ENCODE data around the gene TMEM183A.
A peak's percentile ranks its signal among the peaks of the same experiment; 100 is the strongest.

Gene TMEM183A

DNA sequence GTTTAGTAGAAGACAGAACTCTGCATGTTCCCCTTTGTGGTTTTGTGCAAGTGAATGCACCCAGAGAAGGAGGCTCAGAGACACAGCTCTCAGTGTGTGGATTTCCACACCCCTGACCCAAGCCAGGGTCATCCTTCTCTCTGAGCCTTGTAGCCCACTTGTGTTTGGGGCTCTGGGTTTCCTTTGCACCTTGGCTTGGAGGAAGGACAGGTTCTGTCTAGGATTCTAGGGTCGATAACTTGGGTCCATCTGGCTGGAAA is 51.4 kb downstream of the TMEM183A start:
- Mint-ChIP-seq H3K4me3 (no peak overlapping the region), H3K27ac (peak overlapping the region; percentile 75 to 91 (median 90)), H3K4me1 (peaks cover 70% of the 10 kb centered on the region), H3K36me3 (ENCODE audit: low read depth) (peaks cover 35% of the 10 kb centered on the region), H3K9me3 (no peaks in the 10 kb centered on the region), H3K27me3 (ENCODE audit: low read depth) (no peaks in the 10 kb centered on the region)
- TF ChIP-seq, protein P1, sequence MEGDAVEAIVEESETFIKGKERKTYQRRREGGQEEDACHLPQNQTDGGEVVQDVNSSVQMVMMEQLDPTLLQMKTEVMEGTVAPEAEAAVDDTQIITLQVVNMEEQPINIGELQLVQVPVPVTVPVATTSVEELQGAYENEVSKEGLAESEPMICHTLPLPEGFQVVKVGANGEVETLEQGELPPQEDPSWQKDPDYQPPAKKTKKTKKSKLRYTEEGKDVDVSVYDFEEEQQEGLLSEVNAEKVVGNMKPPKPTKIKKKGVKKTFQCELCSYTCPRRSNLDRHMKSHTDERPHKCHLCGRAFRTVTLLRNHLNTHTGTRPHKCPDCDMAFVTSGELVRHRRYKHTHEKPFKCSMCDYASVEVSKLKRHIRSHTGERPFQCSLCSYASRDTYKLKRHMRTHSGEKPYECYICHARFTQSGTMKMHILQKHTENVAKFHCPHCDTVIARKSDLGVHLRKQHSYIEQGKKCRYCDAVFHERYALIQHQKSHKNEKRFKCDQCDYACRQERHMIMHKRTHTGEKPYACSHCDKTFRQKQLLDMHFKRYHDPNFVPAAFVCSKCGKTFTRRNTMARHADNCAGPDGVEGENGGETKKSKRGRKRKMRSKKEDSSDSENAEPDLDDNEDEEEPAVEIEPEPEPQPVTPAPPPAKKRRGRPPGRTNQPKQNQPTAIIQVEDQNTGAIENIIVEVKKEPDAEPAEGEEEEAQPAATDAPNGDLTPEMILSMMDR (IDR thresholded peaks at IDR 0.05; ENCODE audit: unreplicated experiment in 3 of 3): no peak

DNA sequence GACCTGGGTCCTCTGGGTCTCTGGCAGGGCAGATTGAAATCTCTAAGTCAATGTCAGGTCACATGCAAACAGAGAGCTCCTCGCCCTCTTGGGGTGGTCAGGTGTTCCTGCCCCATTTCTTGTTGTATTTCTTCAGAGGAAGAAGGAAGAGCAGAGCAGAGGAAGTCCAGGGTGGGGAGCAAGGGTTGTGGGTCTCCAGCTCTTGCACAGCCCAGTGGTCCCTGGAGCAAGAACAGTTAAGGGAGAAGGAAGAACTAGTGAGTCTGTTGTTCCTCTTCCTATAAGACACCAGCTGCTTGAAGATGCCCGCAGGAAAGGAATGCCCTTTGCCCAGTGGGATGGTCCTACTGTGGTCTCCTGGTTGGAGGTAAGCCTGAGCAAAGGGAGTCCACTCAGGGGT is 52.3 kb downstream of the TMEM183A start:
- H3K4me1 Mint-ChIP-seq: peaks cover 69% of the 10 kb centered on the region
- H3K4me3 Mint-ChIP-seq: no peak overlapping the region
- H3K36me3 Mint-ChIP-seq (ENCODE audit: low read depth): peaks cover 37% of the 10 kb centered on the region
- H3K27ac Mint-ChIP-seq: peak overlapping the region; percentile 27 to 68 (median 65)
- no peaks in the 10 kb centered on the region for H3K9me3 Mint-ChIP-seq
- H3K27me3 Mint-ChIP-seq (ENCODE audit: low read depth): no peaks in the 10 kb centered on the region
- TF ChIP-seq, protein P1 (IDR thresholded peaks at IDR 0.05; ENCODE audit: unreplicated experiment in 3 of 3): no peak

DNA sequence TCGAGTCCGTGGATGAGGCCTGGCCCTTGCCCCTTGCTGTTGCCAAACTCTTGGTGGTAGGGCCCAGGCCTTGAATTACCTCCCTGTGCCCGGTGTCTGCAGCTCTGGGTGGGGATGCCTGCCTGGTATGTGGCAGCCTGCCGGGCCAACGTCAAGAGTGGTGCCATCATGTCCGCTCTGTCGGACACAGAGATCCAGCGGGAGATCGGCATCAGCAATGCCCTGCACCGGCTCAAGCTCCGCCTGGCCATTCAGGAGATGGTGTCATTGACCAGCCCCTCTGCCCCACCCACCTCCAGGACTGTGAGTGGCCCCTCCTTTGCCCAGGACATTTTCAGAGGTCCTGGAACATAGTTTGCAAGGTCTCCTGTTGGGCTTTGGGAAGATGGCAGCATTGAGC is 52.9 kb downstream of the TMEM183A start:
- H3K4me1 Mint-ChIP-seq: peaks cover 63% of the 10 kb centered on the region
- peaks cover 34% of the 10 kb centered on the region for H3K36me3 Mint-ChIP-seq (ENCODE audit: low read depth)
- no peak overlapping the region for H3K4me3 Mint-ChIP-seq
- peak overlapping the region in 2 of 3 experiments; percentile 27 to 68 for H3K27ac Mint-ChIP-seq
- no peaks in the 10 kb centered on the region for H3K27me3 Mint-ChIP-seq (ENCODE audit: low read depth)
- H3K9me3 Mint-ChIP-seq: no peaks in the 10 kb centered on the region
- TF ChIP-seq, protein P1 (IDR thresholded peaks at IDR 0.05; ENCODE audit: unreplicated experiment in 3 of 3): no peak

DNA sequence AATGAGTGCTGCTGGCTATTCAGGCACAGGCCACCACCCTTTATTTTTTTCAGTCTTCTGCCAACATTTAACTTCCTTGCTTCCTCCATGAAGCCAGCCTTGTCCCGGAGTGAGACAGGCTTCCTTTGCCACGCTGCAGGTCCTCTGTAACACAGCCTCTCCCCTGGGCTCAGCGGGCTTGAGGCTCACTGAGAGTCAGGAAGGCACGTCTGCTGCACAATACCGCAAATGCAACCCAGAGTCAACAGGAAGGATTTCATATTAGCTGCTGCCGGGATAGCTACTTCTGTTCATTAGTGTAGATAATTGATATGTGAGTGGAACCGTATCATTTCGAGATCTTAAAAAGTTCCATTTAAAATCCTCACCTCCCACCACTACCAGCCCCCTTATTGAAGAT is 56.1 kb downstream of the TMEM183A start:
- TF ChIP-seq, protein P1 (IDR thresholded peaks at IDR 0.05; ENCODE audit: unreplicated experiment in 3 of 3): no peak
- Mint-ChIP-seq H3K27me3 (ENCODE audit: low read depth) (peaks cover 3% of the 10 kb centered on the region), H3K4me3 (no peak overlapping the region), H3K9me3 (no peaks in the 10 kb centered on the region), H3K36me3 (ENCODE audit: low read depth) (peaks cover 42% of the 10 kb centered on the region), H3K27ac (peak overlapping the region; percentile 42 to 57 (median 44)), H3K4me1 (peaks cover 66% of the 10 kb centered on the region)

DNA sequence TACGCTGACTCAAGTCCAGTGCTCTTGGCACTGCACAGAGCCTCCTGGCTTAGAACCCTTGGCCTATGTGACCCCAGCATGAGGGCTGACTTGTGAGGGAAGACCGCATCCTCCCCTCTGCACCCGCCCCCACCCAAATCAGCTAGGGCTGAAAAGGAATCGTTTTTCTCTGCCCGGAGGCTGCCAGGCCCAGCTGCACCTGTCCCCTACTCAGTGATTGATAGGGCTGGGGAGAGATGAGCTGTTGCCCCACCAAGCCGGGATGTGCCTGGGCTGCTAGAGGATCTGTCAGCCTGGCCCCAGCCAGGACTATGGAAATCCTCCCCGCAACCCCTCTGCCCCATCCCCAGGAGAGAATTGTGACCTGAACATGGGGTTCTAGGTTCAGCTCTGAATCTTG is 58.0 kb downstream of the TMEM183A start:
- H3K36me3 Mint-ChIP-seq (ENCODE audit: low read depth): peaks cover 32% of the 10 kb centered on the region
- H3K4me3 Mint-ChIP-seq: peak overlapping the region in 1 of 3 experiments; percentile 23
- peak overlapping the region in 1 of 3 experiments; percentile 95 for H3K27ac Mint-ChIP-seq
- TF ChIP-seq, protein P1 (IDR thresholded peaks at IDR 0.05; ENCODE audit: unreplicated experiment in 3 of 3): no peak
- H3K27me3 Mint-ChIP-seq (ENCODE audit: low read depth): peaks cover 3% of the 10 kb centered on the region
- H3K4me1 Mint-ChIP-seq: peaks cover 76% of the 10 kb centered on the region
- no peaks in the 10 kb centered on the region for H3K9me3 Mint-ChIP-seq

DNA sequence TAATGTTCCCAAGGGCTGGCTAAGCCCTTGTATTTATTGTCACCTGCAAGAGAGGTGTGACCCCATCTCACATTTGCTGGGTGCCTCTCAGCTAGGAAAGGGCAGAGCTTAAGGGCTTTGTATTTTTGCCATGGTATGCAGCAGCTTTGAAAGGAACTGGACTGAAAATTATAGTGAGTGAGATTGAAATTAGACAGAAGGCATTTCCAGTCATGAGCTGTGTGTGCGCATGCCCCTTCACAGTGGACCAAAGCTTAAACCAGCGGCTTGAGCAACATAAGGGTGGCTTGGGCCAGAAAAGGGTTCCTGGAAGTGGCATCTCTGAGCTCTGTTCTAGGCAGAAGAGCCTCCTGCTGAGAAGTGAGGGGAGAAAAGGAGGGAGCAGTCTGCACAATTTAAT is 58.8 kb downstream of the TMEM183A start:
- Mint-ChIP-seq H3K27ac (peak overlapping the region in 2 of 3 experiments; percentile 76 to 95), H3K27me3 (ENCODE audit: low read depth) (peaks cover 3% of the 10 kb centered on the region), H3K9me3 (no peaks in the 10 kb centered on the region), H3K36me3 (ENCODE audit: low read depth) (peaks cover 27% of the 10 kb centered on the region), H3K4me1 (peaks cover 79% of the 10 kb centered on the region), H3K4me3 (peak overlapping the region in 1 of 3 experiments; percentile 33)
- TF ChIP-seq, protein P1 (IDR thresholded peaks at IDR 0.05; ENCODE audit: unreplicated experiment in 3 of 3): no peak
